ENCODE data around the gene MYO15B.

GRCh38 chr17:75624021-75624420, 36.4 kb downstream of the MYO15B start:
- TF ChIP-seq CTCF (IDR thresholded peaks at IDR 0.05) (no peak), POLR2A (IDR thresholded peaks at IDR 0.05) (no peak)

Data from stomach (tissue), 4 donors.